NCI-H2171 treated with DMSO at 0.1 percent for 48 hours (cell line): ENCODE measurements around the gene STX12.

Source experiments
- DNase-seq: peaks from one replicate; lab custom pipeline; 2025; lab: John Stamatoyannopoulos, UW

Gene STX12

DNA sequence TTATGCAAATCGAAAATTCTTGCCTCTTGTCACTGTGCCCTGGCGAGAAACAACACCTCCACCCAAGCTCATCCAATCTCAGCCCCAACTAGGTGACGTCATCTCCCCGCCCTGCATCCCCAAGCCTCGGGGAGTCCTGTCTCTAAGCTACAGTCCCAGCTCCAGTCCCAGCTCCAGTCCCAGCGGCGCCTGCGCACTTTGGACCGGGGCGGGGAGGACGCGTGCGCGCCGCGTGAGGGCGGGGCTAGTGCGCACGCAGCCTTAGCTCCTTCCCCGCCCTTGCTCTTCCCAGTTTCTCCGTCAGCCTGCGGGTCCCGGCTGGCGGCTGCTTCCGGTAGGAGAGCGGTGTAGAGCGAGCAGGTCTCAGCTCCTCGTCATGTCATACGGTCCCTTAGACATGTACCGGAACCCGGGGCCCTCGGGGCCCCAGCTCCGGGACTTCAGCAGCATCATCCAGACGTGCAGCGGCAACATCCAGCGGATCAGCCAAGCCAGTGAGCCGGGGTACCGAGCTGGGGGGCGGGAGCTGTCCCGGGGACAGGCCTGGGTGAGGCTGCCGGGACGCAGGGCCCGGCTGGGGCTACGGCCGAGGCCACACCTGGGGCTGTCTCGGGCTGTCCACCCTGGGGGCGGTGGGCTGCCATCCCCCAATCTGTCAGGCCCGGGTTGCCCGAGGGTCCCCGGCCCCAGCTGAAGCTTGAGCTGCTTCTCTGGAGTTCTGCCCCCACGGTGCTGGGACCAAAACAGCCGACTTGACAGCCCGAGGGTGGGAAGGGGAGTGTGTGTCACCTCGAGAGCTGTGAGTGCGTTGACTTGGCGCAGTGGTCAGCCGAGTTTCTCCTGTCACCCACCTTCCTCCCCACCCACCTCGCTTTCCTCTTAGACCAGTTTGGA, at the start of gene STX12:
Gene STX12 (plus strand): TSS at position 288 of the 894 bp plus-strand sequence. CDS start 89 bp downstream, at position 377.
- DNase-seq = peak; percentile 99

GRCh38 chr1:27724961-27725373, 48.1 kb upstream of the STX12 start:
- DNase-seq = peak; percentile 81

DNA sequence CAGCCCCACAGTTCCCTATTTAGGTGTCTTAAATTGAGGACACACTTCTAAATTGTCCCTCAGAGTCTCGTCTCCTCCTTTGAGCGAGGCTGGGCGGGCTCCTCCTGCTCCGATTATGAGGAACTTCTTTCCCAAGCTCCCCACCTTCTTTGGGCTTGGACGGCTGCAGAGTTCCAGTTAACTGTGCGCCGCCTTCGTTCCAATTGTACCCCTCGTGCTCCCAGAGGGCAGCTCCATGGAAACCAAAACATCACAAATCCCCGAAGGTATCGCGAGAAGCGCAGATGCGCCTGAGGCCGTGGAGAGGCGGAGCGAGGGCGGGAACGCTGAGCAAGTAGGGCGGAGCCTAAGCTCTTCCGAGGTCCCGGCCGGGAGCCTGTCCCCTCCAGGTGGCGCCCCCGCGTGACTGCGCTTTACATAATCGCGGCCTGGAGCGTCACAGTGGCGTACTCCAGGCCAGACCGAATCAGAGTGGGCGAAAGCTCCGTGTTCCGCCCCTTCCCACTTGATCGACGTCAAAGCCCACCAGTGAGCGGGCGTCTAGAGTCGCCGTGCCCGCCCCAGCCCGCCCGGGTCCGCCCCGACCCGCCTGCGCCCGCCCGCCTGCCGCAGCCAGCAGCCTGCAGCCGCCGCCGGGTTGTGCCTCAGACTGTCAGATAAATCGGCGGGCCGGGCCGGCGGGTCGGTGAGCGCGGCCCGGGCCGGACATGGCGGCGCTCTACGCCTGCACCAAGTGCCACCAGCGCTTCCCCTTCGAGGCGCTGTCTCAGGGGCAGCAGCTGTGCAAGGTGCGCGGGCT, 47.4 kb upstream of the STX12 start, which contains the start of gene FAM76A:
Gene FAM76A (plus strand): TSS at position 588 of the 799 bp plus-strand sequence. CDS start 120 bp downstream, at position 708.
- DNase-seq = peak; percentile 99

GRCh38 chr1:27726173-27727044, 46.6 kb upstream of the STX12 start:
- DNase-seq = peak; percentile 48

- DNase-seq = no peak
Observed at GRCh38 chr1:27727126-27727525, 45.9 kb upstream of the STX12 start.

- DNase-seq = no peak
Observed at GRCh38 chr1:27736252-27736651, 36.8 kb upstream of the STX12 start.

- no peak for DNase-seq
Observed at GRCh38 chr1:27741121-27741520, 31.9 kb upstream of the STX12 start.

GRCh38 chr1:27744556-27744955, 28.5 kb upstream of the STX12 start:
- no peak for DNase-seq

- no peak for DNase-seq
Observed at GRCh38 chr1:27745466-27745865, 27.6 kb upstream of the STX12 start.

- peak; percentile 48 for DNase-seq
Observed at GRCh38 chr1:27752360-27752759, 20.7 kb upstream of the STX12 start.

- DNase-seq = no peak
Observed at GRCh38 chr1:27755286-27755685, 17.7 kb upstream of the STX12 start.

DNA sequence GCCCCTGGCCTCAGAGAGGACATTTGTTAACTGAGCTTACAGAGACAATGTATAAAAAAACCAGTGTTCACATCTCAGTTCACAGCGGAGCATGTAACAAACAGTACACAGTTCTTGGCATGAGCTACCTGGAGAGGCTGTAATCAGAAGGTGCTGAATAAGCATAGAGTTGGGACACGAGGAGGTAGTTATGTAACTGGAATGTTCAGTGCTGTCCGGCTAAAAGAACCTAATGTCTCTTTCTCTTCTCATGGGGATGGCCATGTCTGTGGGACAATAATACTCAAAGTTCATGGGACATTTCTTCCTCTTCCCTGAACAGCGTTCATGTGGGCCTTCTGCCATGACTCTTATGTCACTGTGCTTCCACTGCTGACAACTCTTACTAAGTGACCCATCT, 17.2 kb upstream of the STX12 start:
- no peak for DNase-seq

- no peak for DNase-seq
Observed at GRCh38 chr1:27759236-27759635, 13.8 kb upstream of the STX12 start.

GRCh38 chr1:27760426-27760825, 12.6 kb upstream of the STX12 start:
- DNase-seq = no peak

- no peak for DNase-seq
Observed at GRCh38 chr1:27762033-27762432, 11.0 kb upstream of the STX12 start.

DNA sequence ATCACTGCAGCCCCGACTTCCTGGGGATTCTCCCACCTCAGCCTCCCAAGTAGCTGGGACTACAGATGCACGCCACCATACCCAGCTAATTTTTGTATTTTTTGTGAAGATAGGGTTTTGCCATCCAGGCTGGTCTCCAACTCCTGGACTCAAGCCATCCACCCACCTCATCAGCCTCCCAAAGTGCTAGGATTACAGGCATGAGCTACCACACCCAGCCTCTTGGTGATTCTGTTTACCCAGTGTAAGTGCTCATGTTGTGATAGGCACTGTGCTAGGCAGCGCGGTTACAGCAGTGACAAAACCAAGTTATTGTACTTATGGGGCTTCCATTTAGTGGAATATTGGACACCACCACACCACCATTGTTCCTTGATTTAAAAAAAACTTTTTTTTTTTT, 9.7 kb upstream of the STX12 start:
- no peak for DNase-seq

DNA sequence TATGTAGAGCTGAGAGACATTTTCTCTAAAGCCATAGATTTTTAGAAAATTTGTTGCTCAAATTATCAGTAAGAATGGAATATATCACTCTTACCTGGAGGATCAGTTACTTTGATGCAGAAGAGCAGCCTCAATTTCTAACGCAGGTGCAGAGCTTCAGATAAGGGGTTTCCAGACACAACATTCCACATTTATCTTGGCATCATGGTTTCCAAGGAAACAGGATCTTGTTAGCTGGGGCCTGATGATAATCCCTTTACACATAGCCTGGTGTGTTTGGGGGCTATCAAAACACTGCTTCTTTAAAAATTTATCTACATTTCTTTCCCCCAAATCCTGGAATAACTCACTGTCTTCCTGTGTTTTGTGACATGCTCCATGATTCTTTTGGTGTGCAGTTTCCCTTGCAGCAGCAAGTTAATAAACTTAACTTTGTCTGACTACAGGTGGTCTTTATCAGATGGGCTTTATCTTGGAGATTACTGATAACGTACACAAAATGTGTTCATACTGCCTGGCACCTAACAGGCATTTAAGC, 2.7 kb upstream of the STX12 start:
- DNase-seq = no peak

- no peak for DNase-seq
Observed at GRCh38 chr1:27772036-27772931, 735 bp upstream of the STX12 start.

DNA sequence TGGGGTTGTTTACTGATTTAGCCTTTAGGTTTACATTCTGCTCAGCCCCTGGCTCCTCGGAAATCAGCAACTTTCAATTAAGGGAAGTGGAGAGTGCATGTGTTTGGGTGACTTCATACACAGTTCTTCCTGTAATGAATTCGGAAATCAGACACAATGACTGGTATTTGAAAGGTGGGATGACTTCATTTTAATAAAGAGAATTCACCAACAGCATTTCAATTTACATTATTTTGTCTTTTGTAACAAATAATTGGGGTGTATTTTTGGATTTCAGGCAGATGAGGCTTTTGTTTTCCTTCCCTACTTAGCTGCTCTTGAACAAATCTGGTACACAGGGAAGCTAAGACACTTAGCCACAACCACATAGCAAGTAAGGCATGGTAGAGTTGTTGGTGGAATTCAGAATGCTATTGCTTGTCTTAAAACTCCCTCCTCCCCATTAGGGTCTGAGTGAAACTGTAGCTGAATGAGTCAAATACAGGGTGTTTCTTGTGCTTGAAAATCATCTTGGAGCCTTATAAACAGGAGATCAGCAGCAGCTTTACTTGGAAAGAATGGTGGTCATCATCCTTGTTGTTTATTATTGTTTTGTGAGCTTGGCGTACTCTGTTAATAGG, 917 bp downstream of the STX12 start:
- no peak for DNase-seq

GRCh38 chr1:27774654-27775053, 1.6 kb downstream of the STX12 start:
- no peak for DNase-seq
